Naive B cell (primary cell): ENCODE results near the gene PCDHGA11. TPM values are rescaled to one million over a fixed set of nuclear protein-coding genes. Genes with fewer than 3 reads are reported as not detected.
"Not testable (repeated sequence)": the region's sequence is repeated elsewhere in the genome, so short reads cannot be mapped to it uniquely, and the experiment has no call there.

Experiments used
- ATAC-seq, 2 donors: fragments of 150-1000 bp; cut with Tn5 transposase; 2 replicates each; pipeline ENCODE4 v1.10.0; 2021; ENCODE audit warnings: low read depth in 2 of 2, mild to moderate bottlenecking in 2 of 2, moderate library complexity in 2 of 2
- DNase-seq: peaks from one replicate; pipeline ENCODE4 v3.0.0; 2022
- H3K27ac Mint-ChIP-seq, 6 donors: one replicate each; pipeline ENCODE4 v1.8.0; 2020 to 2022; ENCODE audit warnings: mild to moderate bottlenecking in 6 of 6, mixed read lengths in 6 of 6, moderate library complexity in 5 of 6, inconsistent platforms in 2 of 6
- H3K27me3 Mint-ChIP-seq, 3 donors: one replicate each; pipeline ENCODE4 v1.8.0; 2021 to 2022; ENCODE audit warnings: mixed read lengths in 3 of 3, mild to moderate bottlenecking in 1 of 3
- H3K36me3 Mint-ChIP-seq, 2 donors: one replicate each; pipeline ENCODE4 v1.8.0; 2020 to 2022; ENCODE audit warnings: mixed read lengths in 2 of 2, inconsistent platforms in 1 of 2, mild to moderate bottlenecking in 1 of 2
- H3K4me1 Mint-ChIP-seq, 3 donors: one replicate each; pipeline ENCODE4 v1.8.0; 2020 to 2022; ENCODE audit warnings: mixed read lengths in 3 of 3, inconsistent platforms in 1 of 3, mild to moderate bottlenecking in 1 of 3, moderate library complexity in 1 of 3
- H3K4me3 Mint-ChIP-seq, 8 donors: one replicate each; pipeline ENCODE4 v1.8.0; 2020 to 2022; ENCODE audit warnings: mild to moderate bottlenecking in 8 of 8, mixed read lengths in 8 of 8, moderate library complexity in 8 of 8, inconsistent platforms in 2 of 8
- H3K9me3 Mint-ChIP-seq, 7 donors: one replicate each; pipeline ENCODE4 v1.8.0; 2020 to 2022; ENCODE audit warnings: mixed read lengths in 7 of 7, mild to moderate bottlenecking in 5 of 7, inconsistent platforms in 2 of 7, moderate library complexity in 1 of 7
- polyA plus RNA-seq, 6 donors: library from polyadenylated mRNA; unstranded; fragments of 300-500 nt; fragmentation: Illumina TruSeq; gene quantifications; one replicate each; pipeline ENCODE4 v1.2.3, GENCODE V29; 2021; ENCODE audit warnings: low read depth in 6 of 6

Gene PCDHGA11
- polyA plus RNA-seq, 6 donors from 2014 or later: not detected

DNA sequence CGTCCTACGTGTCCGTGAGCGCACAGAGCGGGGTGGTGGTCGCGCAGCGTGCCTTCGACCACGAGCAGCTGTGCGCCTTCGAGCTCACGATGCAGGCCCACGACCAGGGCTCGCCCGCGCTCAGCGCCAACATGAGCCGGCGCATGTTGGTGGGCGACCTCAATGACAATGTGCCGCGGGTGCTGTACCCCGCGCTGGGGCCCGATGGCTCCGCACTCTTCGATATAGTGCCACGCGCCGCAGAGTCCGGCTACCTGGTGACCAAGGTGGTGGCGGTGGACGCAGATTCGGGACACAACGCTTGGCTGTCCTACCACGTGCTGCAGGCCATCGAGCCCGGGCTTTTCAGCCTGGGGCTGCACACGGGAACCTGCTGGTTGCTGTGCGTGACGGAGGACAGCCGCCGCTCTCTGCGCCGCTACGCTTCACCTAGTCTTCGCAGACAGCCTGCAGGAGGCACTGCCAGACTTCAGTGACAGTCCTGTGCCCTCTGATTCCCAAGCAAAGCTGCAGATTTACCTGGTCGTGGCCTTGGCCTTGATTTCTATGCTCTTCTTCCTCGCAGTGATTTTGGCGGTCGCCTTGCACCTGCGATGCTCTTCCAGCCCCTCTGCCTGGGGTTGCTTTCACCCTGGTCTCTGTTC is 7.1 kb downstream of the PCDHGA11 start:
- no peak for ATAC-seq
- Mint-ChIP-seq H3K27me3 (peaks cover 50 to 85% (median 63%) of the 10 kb centered on the region in 3 donors), H3K4me3 (peak overlapping the region in 1 of 8 donors; percentile 30), H3K4me1 (peaks cover 13 to 18% (median 13%) of the 10 kb centered on the region in 3 donors), H3K9me3 (peaks cover 16 to 59% (median 38%) of the 10 kb centered on the region in 7 donors), H3K27ac (no peak overlapping the region), H3K36me3 (peaks cover 16 to 44% of the 10 kb centered on the region in 2 donors)
- DNase-seq: no peak

DNA sequence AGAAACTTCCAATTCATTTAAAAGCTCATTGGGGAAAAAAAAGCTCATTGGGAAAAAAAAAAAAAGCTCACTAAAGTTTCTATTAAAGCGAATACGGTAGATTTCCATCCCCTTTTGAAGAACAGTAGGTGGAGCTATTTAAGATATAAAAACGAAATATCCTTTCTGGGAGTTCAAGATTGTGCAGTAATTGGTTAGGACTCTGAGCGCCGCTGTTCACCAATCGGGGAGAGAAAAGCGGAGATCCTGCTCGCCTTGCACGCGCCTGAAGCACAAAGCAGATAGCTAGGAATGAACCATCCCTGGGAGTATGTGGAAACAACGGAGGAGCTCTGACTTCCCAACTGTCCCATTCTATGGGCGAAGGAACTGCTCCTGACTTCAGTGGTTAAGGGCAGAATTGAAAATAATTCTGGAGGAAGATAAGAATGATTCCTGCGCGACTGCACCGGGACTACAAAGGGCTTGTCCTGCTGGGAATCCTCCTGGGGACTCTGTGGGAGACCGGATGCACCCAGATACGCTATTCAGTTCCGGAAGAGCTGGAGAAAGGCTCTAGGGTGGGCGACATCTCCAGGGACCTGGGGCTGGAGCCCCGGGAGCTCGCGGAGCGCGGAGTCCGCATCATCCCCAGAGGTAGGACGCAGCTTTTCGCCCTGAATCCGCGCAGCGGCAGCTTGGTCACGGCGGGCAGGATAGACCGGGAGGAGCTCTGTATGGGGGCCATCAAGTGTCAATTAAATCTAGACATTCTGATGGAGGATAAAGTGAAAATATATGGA is 9.7 kb downstream of the PCDHGA11 start, which contains the start of gene PCDHGA12:
Gene PCDHGA12 (plus strand): TSS at position 176 of the 782 bp plus-strand sequence. CDS start 253 bp downstream, at position 429.
- DNase-seq: no peak
- Mint-ChIP-seq H3K9me3 (peaks cover 12 to 65% (median 39%) of the 10 kb centered on the region in 7 donors), H3K4me3 (peak within 1 kb of the TSS; percentile 70 to 88 (median 80)), H3K36me3 (peaks cover 16 to 51% of the 10 kb centered on the region in 2 donors), H3K27me3 (peaks cover 62 to 75% (median 64%) of the 10 kb centered on the region in 3 donors), H3K4me1 (peaks cover 13 to 20% (median 13%) of the 10 kb centered on the region in 3 donors), H3K27ac (peak within 1 kb of the TSS in 5 of 6 donors; percentile 35 to 90 (median 87))
- ATAC-seq: peak; percentile 50 to 73

DNA sequence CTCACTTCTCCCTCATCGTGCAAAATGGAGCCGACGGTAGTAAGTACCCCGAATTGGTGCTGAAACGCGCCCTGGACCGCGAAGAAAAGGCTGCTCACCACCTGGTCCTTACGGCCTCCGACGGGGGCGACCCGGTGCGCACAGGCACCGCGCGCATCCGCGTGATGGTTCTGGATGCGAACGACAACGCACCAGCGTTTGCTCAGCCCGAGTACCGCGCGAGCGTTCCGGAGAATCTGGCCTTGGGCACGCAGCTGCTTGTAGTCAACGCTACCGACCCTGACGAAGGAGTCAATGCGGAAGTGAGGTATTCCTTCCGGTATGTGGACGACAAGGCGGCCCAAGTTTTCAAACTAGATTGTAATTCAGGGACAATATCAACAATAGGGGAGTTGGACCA is 10.4 kb downstream of the PCDHGA11 start:
- Mint-ChIP-seq H3K9me3 (peaks cover 12 to 65% (median 42%) of the 10 kb centered on the region in 7 donors), H3K27me3 (peaks cover 58 to 70% (median 67%) of the 10 kb centered on the region in 3 donors), H3K36me3 (peaks cover 16 to 51% of the 10 kb centered on the region in 2 donors), H3K4me3 (peak overlapping the region in 7 of 8 donors; percentile 70 to 88 (median 80)), H3K27ac (peak overlapping the region; percentile 35 to 90 (median 58)), H3K4me1 (peaks cover 13 to 20% (median 13%) of the 10 kb centered on the region in 3 donors)
- no peak for DNase-seq
- peak in 1 of 2 donors; percentile 55 for ATAC-seq

DNA sequence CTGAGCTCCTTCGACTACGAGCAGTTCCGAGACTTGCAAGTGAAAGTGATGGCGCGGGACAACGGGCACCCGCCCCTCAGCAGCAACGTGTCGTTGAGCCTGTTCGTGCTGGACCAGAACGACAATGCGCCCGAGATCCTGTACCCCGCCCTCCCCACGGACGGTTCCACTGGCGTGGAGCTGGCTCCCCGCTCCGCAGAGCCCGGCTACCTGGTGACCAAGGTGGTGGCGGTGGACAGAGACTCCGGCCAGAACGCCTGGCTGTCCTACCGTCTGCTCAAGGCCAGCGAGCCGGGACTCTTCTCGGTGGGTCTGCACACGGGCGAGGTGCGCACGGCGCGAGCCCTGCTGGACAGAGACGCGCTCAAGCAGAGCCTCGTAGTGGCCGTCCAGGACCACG is 11.5 kb downstream of the PCDHGA11 start:
- Mint-ChIP-seq H3K27me3 (peaks cover 53 to 68% (median 67%) of the 10 kb centered on the region in 3 donors), H3K9me3 (peaks cover 12 to 61% (median 38%) of the 10 kb centered on the region in 7 donors), H3K36me3 (peaks cover 16 to 51% of the 10 kb centered on the region in 2 donors), H3K27ac (peak overlapping the region in 3 of 6 donors; percentile 49 to 90 (median 89)), H3K4me3 (peak overlapping the region in 5 of 8 donors; percentile 42 to 88 (median 77)), H3K4me1 (peaks cover 13 to 20% (median 13%) of the 10 kb centered on the region in 3 donors)
- DNase-seq, ATAC-seq: not testable (repeated sequence)

DNA sequence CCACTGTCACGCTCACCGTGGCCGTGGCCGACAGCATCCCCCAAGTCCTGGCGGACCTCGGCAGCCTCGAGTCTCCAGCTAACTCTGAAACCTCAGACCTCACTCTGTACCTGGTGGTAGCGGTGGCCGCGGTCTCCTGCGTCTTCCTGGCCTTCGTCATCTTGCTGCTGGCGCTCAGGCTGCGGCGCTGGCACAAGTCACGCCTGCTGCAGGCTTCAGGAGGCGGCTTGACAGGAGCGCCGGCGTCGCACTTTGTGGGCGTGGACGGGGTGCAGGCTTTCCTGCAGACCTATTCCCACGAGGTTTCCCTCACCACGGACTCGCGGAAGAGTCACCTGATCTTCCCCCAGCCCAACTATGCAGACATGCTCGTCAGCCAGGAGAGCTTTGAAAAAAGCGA is 11.9 kb downstream of the PCDHGA11 start:
- Mint-ChIP-seq H3K9me3 (peaks cover 12 to 60% (median 38%) of the 10 kb centered on the region in 7 donors), H3K4me1 (peaks cover 13 to 20% (median 13%) of the 10 kb centered on the region in 3 donors), H3K4me3 (peak overlapping the region in 1 of 8 donors; percentile 20), H3K27me3 (peaks cover 53 to 67% (median 64%) of the 10 kb centered on the region in 3 donors), H3K27ac (peak overlapping the region in 2 of 6 donors; percentile 49 to 86), H3K36me3 (peaks cover 16 to 51% of the 10 kb centered on the region in 2 donors)
- not testable (repeated sequence) for DNase-seq, ATAC-seq

DNA sequence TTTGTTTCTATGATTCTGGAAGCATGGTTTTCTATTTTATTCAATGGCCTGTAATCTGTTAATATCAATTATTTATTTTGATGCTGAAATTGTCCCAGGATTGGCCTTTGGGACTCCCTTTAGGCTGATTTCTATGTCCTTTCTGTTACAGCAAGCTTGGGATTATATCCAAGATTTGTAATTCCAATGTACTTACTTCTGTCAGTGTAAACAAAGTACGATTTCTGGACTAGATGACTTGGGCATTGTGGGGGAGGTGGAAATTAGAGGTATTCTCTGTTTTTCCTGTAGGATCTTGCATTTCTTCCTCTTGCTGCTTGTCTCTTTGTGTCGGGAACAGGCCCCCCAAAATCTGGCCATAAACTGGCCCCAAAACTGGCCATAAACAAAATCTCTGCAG is 13.2 kb downstream of the PCDHGA11 start:
- Mint-ChIP-seq H3K27me3 (peaks cover 45 to 57% (median 54%) of the 10 kb centered on the region in 3 donors), H3K27ac (no peak overlapping the region), H3K4me3 (no peak overlapping the region), H3K9me3 (peaks cover 8 to 50% (median 33%) of the 10 kb centered on the region in 7 donors), H3K4me1 (peaks cover 13 to 20% (median 13%) of the 10 kb centered on the region in 3 donors), H3K36me3 (peaks cover 12 to 43% of the 10 kb centered on the region in 2 donors)
- DNase-seq: no peak
- ATAC-seq: no peak

DNA sequence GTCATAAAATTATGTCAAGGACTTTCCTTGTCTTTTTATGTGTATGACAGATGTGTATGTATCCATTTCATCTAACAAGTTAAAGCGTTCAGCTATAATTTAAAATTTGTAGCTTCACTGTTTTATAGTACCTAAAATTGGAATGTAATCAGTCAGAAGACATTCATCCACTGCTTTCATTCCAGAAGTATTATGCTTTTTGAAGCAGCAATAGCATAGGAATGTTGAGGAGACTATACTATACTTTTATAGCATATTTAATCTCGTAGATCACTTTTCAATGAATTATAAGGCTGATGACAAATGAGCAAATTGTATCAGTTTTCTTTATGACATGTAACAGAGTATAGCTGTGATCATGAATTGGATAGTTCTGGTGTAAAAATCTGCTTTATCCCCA is 16.4 kb downstream of the PCDHGA11 start:
- Mint-ChIP-seq H3K9me3 (peaks cover 4 to 33% (median 21%) of the 10 kb centered on the region in 7 donors), H3K27me3 (peaks cover 31 to 61% (median 40%) of the 10 kb centered on the region in 3 donors), H3K36me3 (peaks cover 0 to 27% of the 10 kb centered on the region in 2 donors), H3K4me1 (peaks cover 0 to 2% (median 0%) of the 10 kb centered on the region in 3 donors), H3K27ac (no peak overlapping the region), H3K4me3 (no peak overlapping the region)
- ATAC-seq (no peak), DNase-seq (no peak)

DNA sequence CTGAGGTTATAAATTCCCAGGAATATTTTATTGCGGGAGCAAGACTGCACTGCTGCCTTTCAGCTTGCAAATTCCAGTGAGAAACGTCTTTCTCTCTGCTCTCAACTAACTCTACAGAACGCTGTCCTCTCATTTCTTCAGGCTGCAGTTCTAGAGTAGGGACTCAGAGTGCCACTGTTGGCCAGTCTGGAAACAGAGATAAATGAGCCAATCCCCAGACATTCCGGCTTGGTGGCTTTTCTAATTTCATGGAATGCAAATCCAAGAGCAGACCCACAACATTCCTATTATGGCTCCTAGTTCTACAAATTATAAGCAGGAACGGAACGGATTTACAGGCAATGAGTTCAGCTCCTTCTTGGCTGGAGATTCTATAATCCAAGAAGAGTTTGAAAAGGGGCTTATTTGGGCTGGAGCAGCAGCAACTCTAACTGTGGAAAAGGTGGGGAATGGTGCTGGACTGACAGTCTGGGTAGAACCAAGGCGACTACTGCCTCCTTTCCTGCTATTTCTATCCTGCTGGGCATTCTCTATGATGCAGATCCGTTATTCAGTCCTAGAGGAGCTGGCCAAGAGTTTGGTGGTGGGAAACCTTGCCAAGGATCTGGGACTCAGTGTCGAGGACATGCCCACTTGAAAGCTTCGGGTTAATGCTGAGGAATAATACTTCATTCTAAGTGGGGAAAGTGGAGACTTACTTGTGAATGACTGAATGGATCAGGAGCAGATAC is 18.7 kb downstream of the PCDHGA11 start:
- ATAC-seq: no peak
- Mint-ChIP-seq H3K4me1 (no peaks in the 10 kb centered on the region), H3K36me3 (peaks cover 0 to 14% of the 10 kb centered on the region in 2 donors), H3K27ac (no peak overlapping the region), H3K27me3 (peaks cover 22 to 48% (median 23%) of the 10 kb centered on the region in 3 donors), H3K4me3 (no peak overlapping the region), H3K9me3 (peaks cover 5 to 20% (median 8%) of the 10 kb centered on the region in 7 donors)
- DNase-seq: no peak

DNA sequence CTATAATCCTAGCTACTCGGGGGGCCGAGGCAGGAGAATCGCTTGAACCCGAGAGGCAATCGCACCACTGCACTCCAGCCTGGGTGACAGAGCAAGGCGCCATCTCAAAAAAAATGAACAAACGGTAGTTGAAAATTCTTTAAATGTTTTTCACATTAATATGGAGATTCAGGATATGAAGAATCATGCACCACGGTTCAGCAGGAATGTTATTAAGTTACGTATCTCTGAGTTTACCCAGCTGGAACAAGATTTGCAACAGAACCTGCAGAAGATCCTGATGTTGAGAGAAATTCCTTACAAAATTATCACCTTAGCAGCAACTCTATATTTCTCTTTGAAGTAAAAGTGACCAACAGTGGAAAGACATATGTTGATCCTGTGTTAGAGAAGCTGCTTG is 19.5 kb downstream of the PCDHGA11 start:
- peaks cover 5 to 17% (median 8%) of the 10 kb centered on the region in 7 donors for H3K9me3 Mint-ChIP-seq
- peaks cover 0 to 8% of the 10 kb centered on the region in 2 donors for H3K36me3 Mint-ChIP-seq
- DNase-seq (no peak), ATAC-seq (no peak)
- no peaks in the 10 kb centered on the region for H3K4me1 Mint-ChIP-seq
- H3K4me3 Mint-ChIP-seq: peak overlapping the region in 1 of 8 donors; percentile 15
- peak overlapping the region in 1 of 6 donors; percentile 33 for H3K27ac Mint-ChIP-seq
- peaks cover 19 to 54% (median 21%) of the 10 kb centered on the region in 3 donors for H3K27me3 Mint-ChIP-seq

DNA sequence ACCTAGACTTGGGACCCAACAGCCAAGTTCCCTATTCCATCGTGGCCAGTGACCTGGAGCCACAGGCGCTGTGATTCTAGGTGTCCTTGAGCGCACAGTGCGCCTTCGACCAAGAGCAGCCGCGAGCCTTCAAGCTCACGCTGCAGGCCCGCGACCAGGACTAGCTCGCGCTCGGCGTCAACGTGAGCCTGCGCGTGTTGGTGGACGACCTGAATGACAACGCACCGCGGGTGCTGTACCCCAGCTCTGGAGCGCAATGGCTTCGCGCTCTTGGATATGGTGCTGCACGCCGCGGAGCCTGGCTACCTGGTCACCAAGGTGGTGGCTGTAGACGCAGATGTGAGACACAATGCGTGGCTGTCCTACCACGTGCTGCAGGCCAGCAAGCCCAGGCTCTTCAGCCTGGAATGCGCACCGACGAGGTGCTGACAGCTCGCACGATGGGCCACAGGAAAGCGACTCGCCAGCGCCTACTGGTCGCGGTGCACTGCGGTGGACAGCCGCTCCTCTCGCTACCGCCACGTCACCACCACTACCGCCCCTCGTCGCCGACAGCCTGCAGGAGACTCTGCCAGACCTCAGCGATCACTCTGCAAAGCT is 20.8 kb downstream of the PCDHGA11 start:
- Mint-ChIP-seq H3K9me3 (peaks cover 5 to 14% (median 8%) of the 10 kb centered on the region in 7 donors), H3K4me1 (no peaks in the 10 kb centered on the region), H3K27ac (no peak overlapping the region), H3K27me3 (peaks cover 22 to 58% (median 24%) of the 10 kb centered on the region in 3 donors), H3K36me3 (peaks cover 0 to 8% of the 10 kb centered on the region in 2 donors), H3K4me3 (no peak overlapping the region)
- ATAC-seq: no peak
- no peak for DNase-seq

DNA sequence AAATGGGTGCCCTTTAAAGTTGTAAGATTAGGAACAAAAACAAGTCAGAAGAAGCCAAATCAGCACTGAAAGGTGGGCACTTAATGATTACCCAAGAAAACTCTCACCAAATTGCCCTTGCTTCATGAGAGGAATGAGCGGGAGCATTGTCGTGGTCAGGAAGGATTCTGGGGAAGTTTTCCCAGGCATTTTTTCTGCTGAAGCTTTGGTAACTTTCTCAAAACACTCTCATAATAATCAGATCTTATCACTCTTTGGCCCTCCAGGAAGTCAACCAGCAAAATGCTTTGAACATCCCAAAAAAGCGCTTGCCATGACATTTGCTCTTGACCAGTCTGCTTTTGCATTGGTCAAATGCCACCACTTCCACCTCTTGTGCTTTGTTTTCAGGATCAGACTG is 44.5 kb downstream of the PCDHGA11 start:
- peaks cover 0 to 17% (median 12%) of the 10 kb centered on the region in 7 donors for H3K9me3 Mint-ChIP-seq
- H3K4me1 Mint-ChIP-seq: no peaks in the 10 kb centered on the region
- H3K4me3 Mint-ChIP-seq: no peak overlapping the region
- peaks cover 0 to 20% (median 16%) of the 10 kb centered on the region in 3 donors for H3K27me3 Mint-ChIP-seq
- no peak overlapping the region for H3K27ac Mint-ChIP-seq
- ATAC-seq (no peak), DNase-seq (no peak)
- H3K36me3 Mint-ChIP-seq: no peaks in the 10 kb centered on the region
